Measurements from ENCODE around the gene NRN1L.

The NRN1L gene

GRCh38 chr16:67872631-67873434 is 11.9 kb upstream of the NRN1L start, which contains the start of gene EDC4:
EDC4 (plus strand) TSS chr16:67873052; CDS start chr16:67873262, 210 bp downstream.
- TF ChIP-seq, protein P1, sequence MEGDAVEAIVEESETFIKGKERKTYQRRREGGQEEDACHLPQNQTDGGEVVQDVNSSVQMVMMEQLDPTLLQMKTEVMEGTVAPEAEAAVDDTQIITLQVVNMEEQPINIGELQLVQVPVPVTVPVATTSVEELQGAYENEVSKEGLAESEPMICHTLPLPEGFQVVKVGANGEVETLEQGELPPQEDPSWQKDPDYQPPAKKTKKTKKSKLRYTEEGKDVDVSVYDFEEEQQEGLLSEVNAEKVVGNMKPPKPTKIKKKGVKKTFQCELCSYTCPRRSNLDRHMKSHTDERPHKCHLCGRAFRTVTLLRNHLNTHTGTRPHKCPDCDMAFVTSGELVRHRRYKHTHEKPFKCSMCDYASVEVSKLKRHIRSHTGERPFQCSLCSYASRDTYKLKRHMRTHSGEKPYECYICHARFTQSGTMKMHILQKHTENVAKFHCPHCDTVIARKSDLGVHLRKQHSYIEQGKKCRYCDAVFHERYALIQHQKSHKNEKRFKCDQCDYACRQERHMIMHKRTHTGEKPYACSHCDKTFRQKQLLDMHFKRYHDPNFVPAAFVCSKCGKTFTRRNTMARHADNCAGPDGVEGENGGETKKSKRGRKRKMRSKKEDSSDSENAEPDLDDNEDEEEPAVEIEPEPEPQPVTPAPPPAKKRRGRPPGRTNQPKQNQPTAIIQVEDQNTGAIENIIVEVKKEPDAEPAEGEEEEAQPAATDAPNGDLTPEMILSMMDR (IDR thresholded peaks at IDR 0.05; ENCODE audit: poor library complexity, severe bottlenecking), result no peak
- DNase-seq (ENCODE audit: low spot score), result peak; percentile 80
- peaks cover 58% of the 10 kb centered on the region for H3K36me3 ChIP-seq (ENCODE audit: low read depth)

DNA sequence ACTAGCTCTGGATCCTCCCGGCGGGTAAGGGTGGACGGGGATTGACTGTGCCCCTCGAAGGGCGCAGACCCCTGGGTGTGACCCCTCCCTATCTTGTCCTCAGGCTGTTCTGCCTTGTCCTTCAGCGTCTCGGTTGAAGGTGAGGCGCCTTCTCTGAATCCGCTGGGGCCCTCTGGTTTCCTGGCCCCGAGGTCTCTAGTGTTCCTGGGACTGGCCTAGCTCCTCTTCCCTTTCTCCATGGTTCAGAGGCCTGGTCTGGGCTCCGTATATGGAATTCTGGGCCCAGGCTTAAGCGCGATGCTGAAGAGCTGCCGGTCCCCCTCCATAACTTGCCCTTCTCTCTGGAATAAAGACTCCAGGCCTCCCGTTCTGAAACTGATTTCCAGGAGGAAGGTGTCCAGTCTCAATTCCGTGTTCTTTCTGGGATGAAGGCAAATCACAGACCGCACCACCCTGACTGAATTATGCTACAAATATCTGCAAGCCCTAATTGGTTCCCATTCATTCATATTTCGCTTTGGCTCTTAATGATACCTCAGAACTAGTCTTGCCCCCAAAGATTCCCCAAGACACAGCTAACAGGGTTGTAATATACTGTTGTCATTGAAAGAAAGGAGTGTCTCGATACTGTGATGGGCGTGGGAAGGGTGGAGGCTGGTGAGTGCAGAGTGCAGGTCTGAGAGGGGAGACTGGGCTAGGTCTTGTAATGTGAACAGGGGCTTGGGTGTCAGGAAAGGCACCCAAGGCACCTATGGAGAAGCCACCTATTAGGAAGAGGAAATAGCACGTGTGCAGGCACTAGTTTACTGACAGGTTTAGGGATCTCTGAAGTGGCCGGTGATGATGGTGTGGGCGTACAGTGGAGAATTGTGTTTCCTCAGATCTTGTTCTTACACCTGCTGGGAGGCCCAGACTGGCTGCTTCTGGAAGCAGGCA is 11.0 kb upstream of the NRN1L start:
- TF ChIP-seq, protein P1 (IDR thresholded peaks at IDR 0.05; ENCODE audit: poor library complexity, severe bottlenecking), result no peak
- ATAC-seq (ENCODE audit: low read depth), result peak; percentile 32
- Histone ChIP-seq H3K9me3 (ENCODE audit: severe bottlenecking) (no peaks in the 10 kb centered on the region), H3K4me3 (ENCODE audit: severe bottlenecking) (peak overlapping the region; percentile 86), H3K4me1 (ENCODE audit: insufficient read depth, poor library complexity, severe bottlenecking) (peaks cover 8% of the 10 kb centered on the region), H3K27ac (ENCODE audit: poor library complexity, severe bottlenecking) (peak overlapping the region; percentile 49), H3K27me3 (ENCODE audit: insufficient read depth, poor library complexity, severe bottlenecking) (no peaks in the 10 kb centered on the region), H3K36me3 (ENCODE audit: low read depth) (peaks cover 58% of the 10 kb centered on the region)
- no peak for DNase-seq (ENCODE audit: low spot score)

More at GRCh38 chr16:67872631-67873434, 11.9 kb upstream of the NRN1L start, which contains the start of gene EDC4:
- H3K27ac ChIP-seq (ENCODE audit: poor library complexity, severe bottlenecking), result peak within 1 kb of the TSS; percentile 49
- ATAC-seq (ENCODE audit: low read depth), result peak; percentile 80
- H3K4me3 ChIP-seq (ENCODE audit: severe bottlenecking), result peak within 1 kb of the TSS; percentile 86
- no peaks in the 10 kb centered on the region for H3K27me3 ChIP-seq (ENCODE audit: insufficient read depth, poor library complexity, severe bottlenecking)
- H3K9me3 ChIP-seq (ENCODE audit: severe bottlenecking), result no peaks in the 10 kb centered on the region
- peaks cover 8% of the 10 kb centered on the region for H3K4me1 ChIP-seq (ENCODE audit: insufficient read depth, poor library complexity, severe bottlenecking)

DNA sequence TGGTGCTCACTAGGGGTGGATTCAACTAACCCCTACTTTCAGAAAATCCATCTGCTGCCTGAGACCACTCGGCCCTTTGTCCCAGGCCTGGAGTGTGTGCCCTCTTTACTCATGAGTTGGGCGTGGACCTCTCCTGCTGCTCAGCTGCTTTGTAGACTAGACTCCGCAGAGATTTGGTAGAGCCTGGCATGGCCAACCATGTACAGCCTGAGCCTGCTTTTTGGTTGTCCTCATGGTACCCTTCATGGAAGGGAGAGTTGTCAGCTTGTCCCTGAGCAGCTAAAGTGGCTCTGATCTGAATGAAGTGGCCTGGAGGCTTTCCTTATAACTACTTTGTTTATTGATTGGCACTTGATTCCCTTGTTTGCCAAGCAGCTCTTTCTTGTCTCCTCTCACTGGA is 10.3 kb upstream of the NRN1L start:
- Histone ChIP-seq H3K9me3 (ENCODE audit: severe bottlenecking) (no peaks in the 10 kb centered on the region), H3K4me1 (ENCODE audit: insufficient read depth, poor library complexity, severe bottlenecking) (peaks cover 8% of the 10 kb centered on the region), H3K36me3 (ENCODE audit: low read depth) (peaks cover 58% of the 10 kb centered on the region), H3K4me3 (ENCODE audit: severe bottlenecking) (peak overlapping the region; percentile 86), H3K27me3 (ENCODE audit: insufficient read depth, poor library complexity, severe bottlenecking) (no peaks in the 10 kb centered on the region), H3K27ac (ENCODE audit: poor library complexity, severe bottlenecking) (no peak overlapping the region)
- ATAC-seq (ENCODE audit: low read depth), result no peak
- DNase-seq (ENCODE audit: low spot score), result no peak
- TF ChIP-seq, protein P1 (IDR thresholded peaks at IDR 0.05; ENCODE audit: poor library complexity, severe bottlenecking), result no peak

DNA sequence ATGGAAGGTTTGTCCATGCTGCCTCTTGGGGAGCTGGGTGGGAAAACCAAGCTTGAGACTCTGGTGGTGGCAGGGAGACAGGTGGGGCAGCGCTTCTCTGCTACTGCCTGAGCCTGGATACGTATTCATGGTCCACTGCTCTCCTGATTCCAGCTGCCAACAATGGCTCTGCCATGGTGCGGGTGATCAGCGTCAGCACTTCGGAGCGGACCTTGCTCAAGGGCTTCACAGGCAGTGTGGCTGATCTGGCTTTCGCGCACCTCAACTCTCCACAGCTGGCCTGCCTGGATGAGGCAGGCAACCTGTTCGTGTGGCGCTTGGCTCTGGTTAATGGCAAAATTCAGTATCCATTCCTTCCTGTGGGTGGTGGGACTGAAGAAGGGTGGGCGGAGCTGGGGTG is 7.6 kb upstream of the NRN1L start:
- no peaks in the 10 kb centered on the region for H3K9me3 ChIP-seq (ENCODE audit: severe bottlenecking)
- DNase-seq (ENCODE audit: low spot score), result no peak
- no peak for ATAC-seq (ENCODE audit: low read depth)
- no peak overlapping the region for H3K4me3 ChIP-seq (ENCODE audit: severe bottlenecking)
- peaks cover 55% of the 10 kb centered on the region for H3K36me3 ChIP-seq (ENCODE audit: low read depth)
- H3K27me3 ChIP-seq (ENCODE audit: insufficient read depth, poor library complexity, severe bottlenecking), result no peaks in the 10 kb centered on the region
- TF ChIP-seq, protein P1 (IDR thresholded peaks at IDR 0.05; ENCODE audit: poor library complexity, severe bottlenecking), result no peak
- no peak overlapping the region for H3K27ac ChIP-seq (ENCODE audit: poor library complexity, severe bottlenecking)
- peaks cover 8% of the 10 kb centered on the region for H3K4me1 ChIP-seq (ENCODE audit: insufficient read depth, poor library complexity, severe bottlenecking)
